COLO829 (cell line): ENCODE results near the gene HOXB9.
A peak's percentile ranks its signal among the peaks of the same experiment; 100 is the strongest.

Experiments
- DNase-seq: peaks from one replicate; pipeline ENCODE4 v3.0.0; 2012; ENCODE audit warnings: low spot score

HOXB9 gene

GRCh38 chr17:48583708-48584222 is 42.4 kb downstream of the HOXB9 start:
- DNase-seq: no peak

- no peak for DNase-seq
Measured at GRCh38 chr17:48582750-48583069, 43.4 kb downstream of the HOXB9 start.

- no peak for DNase-seq
Measured at GRCh38 chr17:48579760-48580554, 46.2 kb downstream of the HOXB9 start.

- no peak for DNase-seq
Measured at GRCh38 chr17:48579471-48579759, 46.7 kb downstream of the HOXB9 start.

- no peak for DNase-seq
Measured at GRCh38 chr17:48578616-48579470, 47.3 kb downstream of the HOXB9 start.

- DNase-seq: no peak
Measured at GRCh38 chr17:48577946-48578615, 48.1 kb downstream of the HOXB9 start, which contains the start of gene HOXB4. TSS of gene HOXB4 (minus strand) at chr17:48578350. CDS start at chr17:48578319, 31 bp downstream.

GRCh38 chr17:48577330-48577945 is 48.7 kb downstream of the HOXB9 start:
- no peak for DNase-seq

GRCh38 chr17:48576479-48577309 is 49.5 kb downstream of the HOXB9 start:
- no peak for DNase-seq

- no peak for DNase-seq
Measured at GRCh38 chr17:48575673-48576478, 50.3 kb downstream of the HOXB9 start.

- DNase-seq: peak; percentile 35
Measured at GRCh38 chr17:48575066-48575582, 51.0 kb downstream of the HOXB9 start.

GRCh38 chr17:48574505-48575065 is 51.6 kb downstream of the HOXB9 start:
- no peak for DNase-seq

GRCh38 chr17:48571826-48572417 is 54.2 kb downstream of the HOXB9 start:
- no peak for DNase-seq
